ENCODE data around the gene CYP4F22. TPM values are rescaled to one million over a fixed set of nuclear protein-coding genes. Genes with fewer than 3 reads are reported as not detected.

The CYP4F22 gene
- total RNA-seq, 1 experiment from 2014 or later, result 4.9 TPM

GRCh38 chr19:15526408-15526807, 18.1 kb downstream of the CYP4F22 start:
- TF ChIP-seq, protein P1, sequence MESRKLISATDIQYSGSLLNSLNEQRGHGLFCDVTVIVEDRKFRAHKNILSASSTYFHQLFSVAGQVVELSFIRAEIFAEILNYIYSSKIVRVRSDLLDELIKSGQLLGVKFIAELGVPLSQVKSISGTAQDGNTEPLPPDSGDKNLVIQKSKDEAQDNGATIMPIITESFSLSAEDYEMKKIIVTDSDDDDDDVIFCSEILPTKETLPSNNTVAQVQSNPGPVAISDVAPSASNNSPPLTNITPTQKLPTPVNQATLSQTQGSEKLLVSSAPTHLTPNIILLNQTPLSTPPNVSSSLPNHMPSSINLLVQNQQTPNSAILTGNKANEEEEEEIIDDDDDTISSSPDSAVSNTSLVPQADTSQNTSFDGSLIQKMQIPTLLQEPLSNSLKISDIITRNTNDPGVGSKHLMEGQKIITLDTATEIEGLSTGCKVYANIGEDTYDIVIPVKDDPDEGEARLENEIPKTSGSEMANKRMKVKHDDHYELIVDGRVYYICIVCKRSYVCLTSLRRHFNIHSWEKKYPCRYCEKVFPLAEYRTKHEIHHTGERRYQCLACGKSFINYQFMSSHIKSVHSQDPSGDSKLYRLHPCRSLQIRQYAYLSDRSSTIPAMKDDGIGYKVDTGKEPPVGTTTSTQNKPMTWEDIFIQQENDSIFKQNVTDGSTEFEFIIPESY (IDR thresholded peaks at IDR 0.05; ENCODE audit: extremely low read depth, insufficient replicate concordance, low read length), result no peak
- TF ChIP-seq ELF1 (IDR thresholded peaks at IDR 0.05; ENCODE audit: borderline replicate concordance, low read depth), result no peak
- no peak for TF ChIP-seq ZNF274 (IDR thresholded peaks at IDR 0.05; ENCODE audit: low read depth, low read length)
- no peak for TF ChIP-seq YY1 (IDR thresholded peaks at IDR 0.05; ENCODE audit: extremely low read depth, insufficient replicate concordance, low read depth, low read length)
- no peak for TF ChIP-seq EGR1 (IDR thresholded peaks at IDR 0.05; ENCODE audit: low read depth)
- no peak for TF ChIP-seq SP1 (IDR thresholded peaks at IDR 0.05; ENCODE audit: low read depth)
- TF ChIP-seq ZFX (IDR thresholded peaks at IDR 0.05), result no peak
- no peak for TF ChIP-seq POLR2AphosphoS5 (IDR thresholded peaks at IDR 0.05; ENCODE audit: low read depth, low read length)
- TF ChIP-seq REST (IDR thresholded peaks at IDR 0.05; ENCODE audit: low read depth), result no peak
- TF ChIP-seq SRF (IDR thresholded peaks at IDR 0.05; ENCODE audit: low read depth), result no peak
- no peak for TF ChIP-seq EZH2phosphoT487 (IDR thresholded peaks at IDR 0.05; ENCODE audit: borderline replicate concordance)
- TF ChIP-seq CBX3 (IDR thresholded peaks at IDR 0.05; ENCODE audit: low read depth), result no peak
- TF ChIP-seq TCF7L2 (IDR thresholded peaks at IDR 0.05; ENCODE audit: borderline replicate concordance, extremely low read depth, insufficient read depth, insufficient read length), result no peak

More at GRCh38 chr19:15526408-15526807, 18.1 kb downstream of the CYP4F22 start:
- H3K9ac ChIP-seq (ENCODE audit: low read length), result no peak overlapping the region
- ChIA-PET POLR2A (no interaction called here), RAD21 (ENCODE audit: low non-redundant PET in 1 of 2, low total read pairs in 2 of 2, uncharacterized antibody in 2 of 2, unreplicated experiment in 2 of 2) (no interaction called here), CTCF (no interaction called here)
- ATAC-seq (no peak), DNase-seq (ENCODE audit: low read depth, low spot score) (no peak)
- no peaks in the 10 kb centered on the region for H3K79me2 ChIP-seq (ENCODE audit: insufficient read depth, low read length)
- H3K27me3 ChIP-seq (ENCODE audit: insufficient read depth, low read length), result no peaks in the 10 kb centered on the region
- H3K9me2 ChIP-seq (ENCODE audit: insufficient read depth), result no peaks in the 10 kb centered on the region
- no peaks in the 10 kb centered on the region for H3K36me3 ChIP-seq (ENCODE audit: control insufficient read depth in 1 of 2, insufficient read depth in 2 of 2, low read length in 2 of 2)
- BruUV-seq (replicated peaks), result no TSS peak
- intact Hi-C loops (cut with micrococcal nuclease), result no loop called here
- H2AFZ ChIP-seq (ENCODE audit: low read depth, low read length, poor library complexity, severe bottlenecking), result no peak overlapping the region
- no peak overlapping the region for H3K27ac ChIP-seq (ENCODE audit: low read depth, low read length)
- H3K4me1 ChIP-seq (ENCODE audit: control insufficient read depth in 1 of 2, insufficient read depth in 2 of 2, low read length in 2 of 2), result peaks cover 0 to 8% of the 10 kb centered on the region in 2 experiments; a peak in 2 of 4 replicates
- H3K4me2 ChIP-seq (ENCODE audit: low read length), result no peak overlapping the region
- no peaks in the 10 kb centered on the region for H3K9me3 ChIP-seq (ENCODE audit: control insufficient read depth in 1 of 2, insufficient read depth in 1 of 2, low read depth in 1 of 2, low read length in 2 of 2)
- no peaks in the 10 kb centered on the region for H4K20me1 ChIP-seq (ENCODE audit: insufficient read depth)
- no peak overlapping the region for H3K4me3 ChIP-seq (replicated peaks in 1 of 2; ENCODE audit: low read depth in 1 of 2, low read length in 2 of 2)

All from HCT116 (cell line).